HG03432 (cell line): Measurements from ENCODE around the gene CYP4F8.

Experiments
- ATAC-seq: cut with Tn5 transposase; IDR thresholded peaks from one replicate; pipeline ENCODE4 v1.9.1; 2021; ENCODE audit warnings: mild to moderate bottlenecking, moderate library complexity; ENCODE audit not compliant: unreplicated experiment

Gene CYP4F8

GRCh38 chr19:15615526-15615925 lies 508 bp downstream of the CYP4F8 start:
- ATAC-seq = no peak

DNA sequence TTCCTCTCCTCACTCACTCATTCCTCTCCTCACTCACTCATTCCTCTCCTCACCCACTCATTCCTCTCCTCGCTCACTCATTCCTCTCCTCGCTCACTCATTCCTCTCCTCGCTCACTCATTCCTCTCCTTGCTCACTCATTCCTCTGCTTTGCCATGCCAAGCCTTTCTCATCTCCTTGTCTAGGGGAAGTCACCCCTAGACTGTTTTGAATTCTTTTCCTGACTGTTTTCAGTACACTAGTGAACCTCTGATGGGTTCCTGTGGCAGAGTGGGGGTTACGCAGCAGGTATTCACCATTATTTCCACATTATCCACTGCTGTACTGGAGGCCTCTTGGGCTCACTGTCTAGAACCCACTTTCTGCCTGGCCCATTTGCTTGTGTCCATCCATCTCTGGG lies 1.2 kb downstream of the CYP4F8 start:
- no peak for ATAC-seq

DNA sequence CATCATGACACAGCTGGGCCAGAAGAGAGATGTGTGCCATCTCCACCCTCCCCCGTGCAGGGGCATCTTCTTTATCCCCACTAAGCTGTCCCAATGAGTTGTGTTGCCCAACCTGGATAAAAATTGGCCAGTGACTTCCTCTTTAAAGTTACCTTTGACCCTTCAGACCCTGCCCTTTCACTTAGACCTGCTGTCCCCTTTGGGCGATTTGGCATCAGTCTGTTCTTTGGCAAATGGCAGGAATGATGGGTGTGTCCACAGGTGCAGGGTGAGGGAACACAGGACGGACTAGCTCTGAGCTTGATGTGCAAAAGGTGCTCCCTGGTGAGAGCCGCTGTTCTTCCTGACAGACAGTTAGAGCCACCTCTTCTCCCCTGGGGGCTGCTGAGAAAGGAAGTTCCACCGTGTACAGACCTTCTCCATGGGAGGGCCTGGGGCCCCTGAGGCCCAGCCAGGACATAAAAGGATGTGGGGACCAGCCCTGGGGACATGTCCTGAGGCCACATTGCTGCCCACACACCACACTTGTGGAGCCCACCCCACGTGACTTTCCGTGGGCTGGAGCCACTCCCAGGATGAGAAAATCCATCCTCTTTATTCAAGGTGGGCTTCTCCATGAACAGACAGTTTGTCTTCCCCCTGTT lies 1.7 kb downstream of the CYP4F8 start:
- no peak for ATAC-seq

DNA sequence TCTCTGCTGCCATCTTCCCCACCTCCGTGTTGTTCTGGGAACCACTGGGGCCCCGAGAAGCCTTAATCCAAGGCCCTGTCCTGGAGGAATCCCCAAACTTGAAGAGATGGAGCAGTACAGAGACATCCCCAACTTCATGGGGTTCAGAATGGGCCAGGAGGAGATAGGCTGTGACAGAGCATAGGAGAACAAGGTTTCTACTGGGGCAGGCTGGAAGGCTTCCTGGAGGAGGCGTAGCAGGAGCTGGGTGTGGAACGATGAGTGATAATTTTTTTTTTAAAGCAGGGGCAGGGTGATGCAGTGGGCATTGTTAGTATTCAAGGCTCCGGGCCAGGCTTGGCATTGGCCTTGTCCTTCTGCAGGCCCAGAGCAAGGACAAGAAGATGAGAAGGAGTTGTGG lies 3.3 kb downstream of the CYP4F8 start:
- no peak for ATAC-seq

DNA sequence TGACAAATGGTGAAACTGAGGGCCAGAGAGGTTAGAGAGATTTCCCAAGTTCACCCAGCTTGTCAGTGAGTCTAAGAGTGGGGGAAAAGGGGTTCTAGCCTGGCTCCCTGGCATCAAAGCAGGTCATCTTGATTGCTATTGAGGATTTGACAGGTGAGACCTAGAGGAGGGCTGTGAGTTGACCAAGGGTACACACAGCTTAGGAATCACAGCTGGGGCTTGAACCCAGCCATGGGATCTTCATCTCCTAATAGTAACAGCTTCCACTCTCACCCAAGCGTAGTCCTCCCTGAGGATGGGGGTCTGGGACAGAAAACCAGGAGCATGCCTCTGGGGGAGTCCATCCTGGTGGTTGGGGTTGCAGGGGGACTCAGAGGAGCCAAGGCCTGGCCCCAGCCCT lies 6.8 kb downstream of the CYP4F8 start:
- no peak for ATAC-seq

GRCh38 chr19:15622991-15623390 lies 8.0 kb downstream of the CYP4F8 start:
- no peak for ATAC-seq

- ATAC-seq = no peak
Measured at GRCh38 chr19:15623711-15624318, 8.8 kb downstream of the CYP4F8 start.

- no peak for ATAC-seq
Measured at GRCh38 chr19:15628236-15629002, 13.4 kb downstream of the CYP4F8 start.

GRCh38 chr19:15629003-15629880 lies 14.2 kb downstream of the CYP4F8 start:
- no peak for ATAC-seq

GRCh38 chr19:15631817-15632216 lies 16.8 kb downstream of the CYP4F8 start:
- no peak for ATAC-seq

DNA sequence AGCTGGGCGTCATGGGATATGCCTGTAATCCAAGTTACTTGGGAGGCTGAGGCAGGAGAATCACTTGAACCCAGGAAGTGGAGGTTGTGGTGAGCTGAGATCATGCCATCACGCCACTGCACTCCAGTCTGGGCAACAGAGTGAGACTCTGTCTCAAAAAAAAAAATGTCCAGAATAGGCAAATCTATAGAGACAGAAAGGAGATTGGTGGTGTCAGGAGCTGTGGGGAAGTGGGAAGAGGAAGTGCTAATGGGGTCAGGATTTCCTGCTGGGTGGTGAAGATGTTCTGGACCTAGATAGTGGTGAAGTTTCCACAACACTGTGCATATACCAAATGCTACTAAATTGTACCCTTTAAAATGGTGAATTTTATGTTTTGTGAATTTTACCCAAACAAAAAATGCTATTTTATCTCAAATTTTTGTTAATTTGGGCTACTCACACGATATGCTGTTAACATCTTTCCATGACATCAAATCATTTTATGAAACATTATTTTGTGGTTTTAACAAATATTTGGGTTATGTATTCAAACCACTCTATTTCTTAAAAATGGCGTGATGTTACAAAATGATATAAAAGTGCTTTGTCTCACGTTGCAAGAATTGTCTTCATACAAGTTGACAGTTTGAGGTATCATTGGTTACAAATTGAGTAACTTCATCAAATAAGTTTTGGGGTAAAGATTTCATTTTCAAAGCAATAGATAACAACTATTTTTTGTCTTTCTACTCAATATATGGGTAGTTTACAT lies 18.2 kb downstream of the CYP4F8 start:
- no peak for ATAC-seq

DNA sequence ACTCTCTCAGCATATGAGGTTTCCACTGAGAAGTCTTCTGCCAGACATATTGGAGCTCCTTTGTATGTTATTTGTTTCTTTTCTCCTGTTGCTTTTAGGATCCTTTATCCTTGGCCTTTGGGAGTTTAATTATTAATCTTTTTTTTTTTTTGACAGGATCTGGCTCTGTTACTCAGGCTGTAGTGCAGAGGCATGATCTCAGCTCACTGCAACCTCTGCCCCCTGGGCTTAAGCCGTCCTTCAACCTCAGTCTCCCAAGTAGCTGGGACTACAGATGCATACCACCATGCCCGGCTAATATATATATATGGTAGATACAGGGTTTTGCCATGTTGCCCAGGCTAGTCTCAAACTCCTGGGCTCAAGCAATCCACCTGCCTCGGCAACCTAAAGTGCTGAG lies 19.1 kb downstream of the CYP4F8 start:
- no peak for ATAC-seq

GRCh38 chr19:15635016-15635805 lies 20.2 kb downstream of the CYP4F8 start:
- no peak for ATAC-seq

GRCh38 chr19:15636026-15636425 lies 21.0 kb downstream of the CYP4F8 start:
- ATAC-seq = no peak

- no peak for ATAC-seq
Measured at GRCh38 chr19:15639596-15639995, 24.6 kb downstream of the CYP4F8 start.

DNA sequence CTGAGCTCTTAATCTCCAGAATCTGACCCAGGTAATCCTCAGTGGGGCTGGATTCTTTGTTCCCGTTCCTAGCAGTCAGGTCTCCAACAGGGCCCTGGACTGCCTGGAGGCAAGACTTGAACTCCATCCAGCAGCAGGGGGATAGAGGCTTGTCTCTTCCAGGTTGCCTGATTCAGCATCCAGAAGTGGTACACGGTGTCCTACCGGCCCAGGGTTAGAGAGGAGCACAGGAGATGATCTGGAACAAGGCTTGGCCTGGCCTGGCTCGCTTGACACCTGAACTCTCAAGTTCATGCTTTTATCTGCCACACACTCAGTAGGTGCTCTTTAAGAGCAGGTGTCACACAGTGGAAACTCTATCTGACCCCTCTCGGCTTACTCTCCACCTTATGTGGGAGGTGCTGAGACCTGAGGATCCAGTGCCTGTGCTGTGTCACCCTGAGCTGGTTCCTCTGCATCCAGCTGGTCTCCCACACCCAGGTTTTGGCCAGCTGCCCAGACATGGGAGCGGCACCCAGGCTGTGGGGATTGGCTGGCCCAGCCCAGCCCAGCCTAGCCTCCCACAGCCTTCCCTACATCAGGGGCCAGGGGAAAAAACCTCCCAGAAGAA lies 25.4 kb downstream of the CYP4F8 start, which contains the start of gene CYP4F3:
CYP4F3 (plus strand) TSS at position 604 of the 610 bp plus-strand sequence. CDS start 519 bp downstream, outside the sequence.
- no peak for ATAC-seq

GRCh38 chr19:15640904-15641597 lies 26.0 kb downstream of the CYP4F8 start:
- no peak for ATAC-seq

- no peak for ATAC-seq
Measured at GRCh38 chr19:15641901-15642491, 27.0 kb downstream of the CYP4F8 start.
